Hindlimb muscle (tissue), 1 donor: ENCODE measurements around the gene EPC1. TPM values are rescaled to one million over a fixed set of nuclear protein-coding genes. Genes with fewer than 3 reads are reported as not detected.

ENCODE experiments used
- DNase-seq: peaks from one replicate; pipeline ENCODE4 v3.0.0-alpha.2; 2013
- polyA plus RNA-seq: library from polyadenylated mRNA; unstranded; fragments of 120-200 nt; gene quantifications from one replicate; pipeline ENCODE4 v1.2.1, GENCODE V29; 2013; ENCODE audit not compliant: insufficient read length

EPC1 gene
- polyA plus RNA-seq, 1 donor: 48.1 TPM

- no peak for DNase-seq
Observed at GRCh38 chr10:32337350-32337749, 9.6 kb downstream of the EPC1 start.

- no peak for DNase-seq
Observed at GRCh38 chr10:32333849-32334248, 13.1 kb downstream of the EPC1 start.

GRCh38 chr10:32332299-32332750, 14.6 kb downstream of the EPC1 start:
- no peak for DNase-seq

- no peak for DNase-seq
Observed at GRCh38 chr10:32331606-32332005, 15.4 kb downstream of the EPC1 start.

GRCh38 chr10:32330214-32330613, 16.7 kb downstream of the EPC1 start:
- DNase-seq: no peak

- no peak for DNase-seq
Observed at GRCh38 chr10:32329061-32329460, 17.9 kb downstream of the EPC1 start.

GRCh38 chr10:32328499-32328898, 18.5 kb downstream of the EPC1 start:
- DNase-seq: no peak

GRCh38 chr10:32327364-32327691, 19.6 kb downstream of the EPC1 start:
- DNase-seq: no peak

- DNase-seq: no peak
Observed at GRCh38 chr10:32326680-32327363, 20.1 kb downstream of the EPC1 start.

GRCh38 chr10:32326119-32326518, 20.8 kb downstream of the EPC1 start:
- DNase-seq: no peak

GRCh38 chr10:32323051-32323450, 23.9 kb downstream of the EPC1 start:
- DNase-seq: no peak

GRCh38 chr10:32321016-32321631, 25.8 kb downstream of the EPC1 start:
- DNase-seq: no peak

- DNase-seq: peak; percentile 11
Observed at GRCh38 chr10:32318476-32318896, 28.5 kb downstream of the EPC1 start.

GRCh38 chr10:32317795-32318357, 29.1 kb downstream of the EPC1 start:
- no peak for DNase-seq

- no peak for DNase-seq
Observed at GRCh38 chr10:32315424-32315823, 31.5 kb downstream of the EPC1 start.

- DNase-seq: no peak
Observed at GRCh38 chr10:32314588-32314987, 32.4 kb downstream of the EPC1 start.

- DNase-seq: no peak
Observed at GRCh38 chr10:32308027-32308603, 38.8 kb downstream of the EPC1 start.

GRCh38 chr10:32307609-32308008, 39.3 kb downstream of the EPC1 start:
- no peak for DNase-seq

- DNase-seq: no peak
Observed at GRCh38 chr10:32299354-32299980, 47.5 kb downstream of the EPC1 start.

GRCh38 chr10:32298075-32298812, 48.7 kb downstream of the EPC1 start:
- DNase-seq: no peak

- DNase-seq: no peak
Observed at GRCh38 chr10:32295027-32295426, 51.9 kb downstream of the EPC1 start.

- no peak for DNase-seq
Observed at GRCh38 chr10:32293581-32293980, 53.4 kb downstream of the EPC1 start.

- DNase-seq: no peak
Observed at GRCh38 chr10:32279795-32280194, 67.2 kb downstream of the EPC1 start.
